Gastrocnemius medialis (tissue), 4 donors: Measurements from ENCODE around the gene C2orf76.

Experiments used
- POLR2A ChIP-seq, 2 donors: fragments of 450-650 bp; IDR thresholded peaks; one replicate each; pipeline ENCODE4 v1.6.1; 2017; ENCODE audit warnings: antibody characterized with exemption in 2 of 2, mild to moderate bottlenecking in 2 of 2, moderate library complexity in 2 of 2
- TF ChIP-seq, protein P1 (sequence below), 5 experiments: fragments of 450-650 bp in 3 of 5; fragments of 200-600 bp in 2 of 5; sonication (generic) in 2 of 5; IDR thresholded peaks in 4 of 5; conservative IDR thresholded peaks in 1 of 5; 1 replicate in 4 of 5; 2 replicates in 1 of 5; pipeline ENCODE4 v1.5.1; 2016 to 2019; ENCODE audit warnings: antibody characterized with exemption in 5 of 5, mild to moderate bottlenecking in 3 of 5, moderate library complexity in 3 of 5

DNA sequence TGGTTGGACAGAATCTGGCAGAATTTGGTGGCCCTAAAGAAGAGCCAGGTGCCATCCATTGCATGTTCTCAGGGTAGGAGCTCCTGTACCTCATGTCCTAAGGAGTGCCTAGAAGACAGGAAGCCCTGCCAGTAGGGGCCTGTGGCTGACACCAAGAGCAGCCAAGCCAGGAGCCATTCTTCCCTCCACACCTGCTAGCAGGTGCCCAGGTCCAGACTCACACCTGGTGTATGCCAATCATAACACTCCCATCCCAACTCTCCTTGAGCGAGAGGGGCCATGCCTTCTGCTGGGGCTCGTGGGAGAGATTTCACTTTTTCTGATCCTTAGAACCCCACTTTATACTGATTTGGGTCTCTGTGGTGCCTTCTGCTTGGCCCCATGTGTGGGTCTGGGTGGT lies 38.5 kb upstream of the C2orf76 start:
- no peak for TF ChIP-seq POLR2A (IDR thresholded peaks at IDR 0.05)
- TF ChIP-seq, protein P1, sequence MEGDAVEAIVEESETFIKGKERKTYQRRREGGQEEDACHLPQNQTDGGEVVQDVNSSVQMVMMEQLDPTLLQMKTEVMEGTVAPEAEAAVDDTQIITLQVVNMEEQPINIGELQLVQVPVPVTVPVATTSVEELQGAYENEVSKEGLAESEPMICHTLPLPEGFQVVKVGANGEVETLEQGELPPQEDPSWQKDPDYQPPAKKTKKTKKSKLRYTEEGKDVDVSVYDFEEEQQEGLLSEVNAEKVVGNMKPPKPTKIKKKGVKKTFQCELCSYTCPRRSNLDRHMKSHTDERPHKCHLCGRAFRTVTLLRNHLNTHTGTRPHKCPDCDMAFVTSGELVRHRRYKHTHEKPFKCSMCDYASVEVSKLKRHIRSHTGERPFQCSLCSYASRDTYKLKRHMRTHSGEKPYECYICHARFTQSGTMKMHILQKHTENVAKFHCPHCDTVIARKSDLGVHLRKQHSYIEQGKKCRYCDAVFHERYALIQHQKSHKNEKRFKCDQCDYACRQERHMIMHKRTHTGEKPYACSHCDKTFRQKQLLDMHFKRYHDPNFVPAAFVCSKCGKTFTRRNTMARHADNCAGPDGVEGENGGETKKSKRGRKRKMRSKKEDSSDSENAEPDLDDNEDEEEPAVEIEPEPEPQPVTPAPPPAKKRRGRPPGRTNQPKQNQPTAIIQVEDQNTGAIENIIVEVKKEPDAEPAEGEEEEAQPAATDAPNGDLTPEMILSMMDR (IDR thresholded peaks at IDR 0.05 in 4 of 5, conservative IDR thresholded peaks at IDR 0.05 in 1 of 5) = no peak
